ENCODE data around the gene ASCC3. TPM values are rescaled to one million over a fixed set of nuclear protein-coding genes. Genes with fewer than 3 reads are reported as not detected.

Gene ASCC3
- total and polyA plus RNA-seq, 2 of the 4 experiments (the other 2 are of a cell fraction): 25.8 to 104 TPM

DNA sequence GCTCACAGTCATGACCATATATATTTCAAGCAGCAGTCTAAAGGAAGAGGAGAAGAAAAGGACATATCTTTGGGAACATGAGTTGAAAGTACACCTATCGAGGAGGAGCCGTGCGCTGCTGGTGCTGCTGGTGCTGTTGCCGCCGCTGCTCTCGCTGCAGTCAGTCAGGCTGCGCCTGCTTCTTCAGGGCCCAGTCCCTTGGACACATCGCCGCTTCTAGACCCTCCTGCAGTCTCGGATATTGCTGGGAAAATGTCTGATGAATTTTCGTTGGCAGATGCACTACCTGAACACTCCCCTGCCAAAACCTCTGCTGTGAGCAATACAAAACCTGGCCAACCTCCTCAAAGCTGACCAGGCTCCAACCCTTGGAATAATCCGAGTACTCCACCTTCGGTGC is 8.2 kb upstream of the ASCC3 start:
- Histone ChIP-seq H3K4ac (ENCODE audit: low read depth, low read length) (no peak overlapping the region), H4K91ac (ENCODE audit: insufficient read depth, low read depth, low read length) (no peak overlapping the region), H3K9me1 (ENCODE audit: insufficient read depth, low read length) (no peaks in the 10 kb centered on the region), H3K9me3 (ENCODE audit: control insufficient read depth, insufficient read depth, low read length) (no peaks in the 10 kb centered on the region), H3K4me2 (ENCODE audit: low read depth, low read length) (no peak overlapping the region), H2AFZ (replicated peaks; ENCODE audit: low read length, poor library complexity) (no peak overlapping the region), H2AK9ac (replicated peaks; ENCODE audit: low read depth, low read length, poor library complexity) (no peak overlapping the region), H3K27me3 (ENCODE audit: control insufficient read depth, insufficient read depth, low read length) (no peaks in the 10 kb centered on the region), H3K4me3 (ENCODE audit: insufficient read depth, low read depth, low read length) (no peak overlapping the region), H2BK120ac (ENCODE audit: low read depth, low read length) (no peak overlapping the region), H3K9ac (ENCODE audit: low read depth, low read length) (no peak overlapping the region), H3K4me1 (ENCODE audit: control insufficient read depth, insufficient read depth, low read length) (no peaks in the 10 kb centered on the region; the same call in 1 of the 2 replicates), H2AK5ac (ENCODE audit: low read depth, low read length) (no peak overlapping the region), H3K56ac (ENCODE audit: extremely low read depth, insufficient read depth, low read length) (no peak overlapping the region), H3K27ac (ENCODE audit: insufficient read depth, low read length) (no peak overlapping the region), H4K8ac (ENCODE audit: low read depth in 2 of 2, low read length in 2 of 2) (no peak overlapping the region), H4K5ac (ENCODE audit: low read depth, low read length) (no peak overlapping the region), H3K23ac (ENCODE audit: low read depth, low read length) (no peak overlapping the region), H3K14ac (replicated peaks; ENCODE audit: low read depth, low read length) (no peak overlapping the region), H3K79me1 (ENCODE audit: low read depth in 1 of 2, low read length in 2 of 2) (no peaks in the 10 kb centered on the region), H3K18ac (ENCODE audit: low read depth, low read length) (no peak overlapping the region), H4K20me1 (ENCODE audit: insufficient read depth, low read length) (no peaks in the 10 kb centered on the region), H2BK15ac (ENCODE audit: low read depth, low read length) (no peak overlapping the region), H3K36me3 (ENCODE audit: control insufficient read depth, insufficient read depth, low read length) (no peaks in the 10 kb centered on the region), H2BK20ac (ENCODE audit: low read depth, low read length) (no peak overlapping the region), H2BK5ac (ENCODE audit: low read depth, low read length, poor library complexity, severe bottlenecking) (no peak overlapping the region)
- no peak for TF ChIP-seq SMC3 (IDR thresholded peaks at IDR 0.05; ENCODE audit: low read depth, low read length)
- TF ChIP-seq MXI1 (IDR thresholded peaks at IDR 0.05; ENCODE audit: borderline replicate concordance, low read depth, low read length): no peak
- TF ChIP-seq CEBPB (IDR thresholded peaks at IDR 0.05; ENCODE audit: low read depth, low read length): no peak
- no peak for TF ChIP-seq ELK1 (IDR thresholded peaks at IDR 0.05; ENCODE audit: borderline replicate concordance, low read depth, low read length)
- TF ChIP-seq POLR2A (IDR thresholded peaks at IDR 0.05; ENCODE audit: low read depth, low read length): no peak
- TF ChIP-seq MAZ (IDR thresholded peaks at IDR 0.05; ENCODE audit: borderline replicate concordance, low read depth, low read length): no peak
- no peak for TF ChIP-seq RFX5 (IDR thresholded peaks at IDR 0.05; ENCODE audit: low read depth, low read length)
- TF ChIP-seq CTCF (conservative IDR thresholded peaks at IDR 0.05; ENCODE audit: low read depth, low read length): no peak
- TF ChIP-seq, protein P1, sequence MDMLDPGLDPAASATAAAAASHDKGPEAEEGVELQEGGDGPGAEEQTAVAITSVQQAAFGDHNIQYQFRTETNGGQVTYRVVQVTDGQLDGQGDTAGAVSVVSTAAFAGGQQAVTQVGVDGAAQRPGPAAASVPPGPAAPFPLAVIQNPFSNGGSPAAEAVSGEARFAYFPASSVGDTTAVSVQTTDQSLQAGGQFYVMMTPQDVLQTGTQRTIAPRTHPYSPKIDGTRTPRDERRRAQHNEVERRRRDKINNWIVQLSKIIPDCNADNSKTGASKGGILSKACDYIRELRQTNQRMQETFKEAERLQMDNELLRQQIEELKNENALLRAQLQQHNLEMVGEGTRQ (IDR thresholded peaks at IDR 0.05; ENCODE audit: low read depth, low read length): no peak
- no peak for TF ChIP-seq FOS (IDR thresholded peaks at IDR 0.05; ENCODE audit: low read depth, low read length)
- TF ChIP-seq NFE2L2 (IDR thresholded peaks at IDR 0.05; ENCODE audit: low read depth, low read length): no peak
- no peak for TF ChIP-seq RCOR1 (IDR thresholded peaks at IDR 0.05; ENCODE audit: insufficient replicate concordance, low read length)
- no peak for TF ChIP-seq MAFK (IDR thresholded peaks at IDR 0.05; ENCODE audit: low read depth, low read length)
- TF ChIP-seq CHD1 (IDR thresholded peaks at IDR 0.05; ENCODE audit: low read depth, low read length): no peak
- TF ChIP-seq BHLHE40 (IDR thresholded peaks at IDR 0.05; ENCODE audit: low read depth, low read length): no peak
- ChIA-PET POLR2A (ENCODE audit: unreplicated experiment) (no interaction called here), CTCF (no interaction called here)
- WGBS, 2 experiments (ENCODE audit: extremely low coverage in 2 of 2, insufficient read length in 1 of 2): 96% methylated on average over 8 of the region's 13 CpGs; no CpG with 5 or more reads in 1 of the 2 experiments
- in situ Hi-C loops (cut with MboI; ENCODE audit: low sequenced_read_pairs): no loop called here
- DNase-seq (no peak), ATAC-seq (ENCODE audit: low read depth) (no peak)
- intact Hi-C loops (cut with micrococcal nuclease): loop anchor here (10.0 kb wide), 1 partner anchor 495 kb away; no protein-coding TSS in a partner anchor
- BruUV-seq (replicated peaks): no TSS peak
- dilution Hi-C loops (cut with HindIII; ENCODE audit: low sequenced_read_pairs, unreplicated experiment): no loop called here
